SK-N-SH (cell line): ENCODE data around the gene C10orf67. TPM values are rescaled to one million over a fixed set of nuclear protein-coding genes. Genes with fewer than 3 reads are reported as not detected.

Experiments used
- CTCF ChIA-PET: fragments of 300-600, 350-600 bp; formaldehyde crosslinking; extraction: SDS; loops from one replicate; lab custom pipeline; 2021; lab: Yijun Ruan, JAX
- POLR2A ChIA-PET: fragments of 350-600 bp; sonication (Branson Sonifier 250); formaldehyde crosslinking; extraction: SDS; loops from one replicate; lab custom pipeline; 2020; ENCODE audit warnings: antibody characterized with exemption, inconsistent platforms; lab: Yijun Ruan, JAX
- DNase-seq: peaks from one replicate; pipeline ENCODE4 v3.0.0; 2012
- H2AFZ ChIP-seq: fragments of 200-600 bp; sonication (generic); 2 replicates; pipeline ENCODE4 v1.8.1; 2016; ENCODE audit warnings: antibody characterized with exemption, mild to moderate bottlenecking, low read depth
- H3F3A ChIP-seq: fragments of 200-600 bp; sonication (generic); replicated peaks from 2 replicates; pipeline ENCODE3; 2016; ENCODE audit warnings: antibody characterized with exemption, mild to moderate bottlenecking; ENCODE audit not compliant: insufficient read depth
- H3K27ac ChIP-seq, 2 experiments: fragments of 200-500 bp in 1 of 2; fragments of 200-600 bp in 1 of 2; sonication (Bioruptor generic) in 1 of 2; sonication (generic), shearing (Covaris generic) in 1 of 2; 2 replicates each; pipeline versions ENCODE4 v1.5.1 to v1.6.1; 2014 to 2016; ENCODE audit warnings: low read depth in 2 of 2, inconsistent platforms in 1 of 2, low read length in 1 of 2, mild to moderate bottlenecking in 1 of 2, mixed read lengths in 1 of 2
- H3K27me3 ChIP-seq: fragments of 200-600 bp; sonication (generic), shearing (Covaris generic); 2 replicates; pipeline ENCODE4 v1.6.1; 2016; ENCODE audit warnings: mixed run types; ENCODE audit not compliant: insufficient read depth
- H3K36me3 ChIP-seq, 2 experiments: fragments of 200-500 bp in 1 of 2; fragments of 200-600 bp in 1 of 2; sonication (Bioruptor generic) in 1 of 2; sonication (generic) in 1 of 2; replicated peaks in 1 of 2; 2 replicates each; pipeline versions ENCODE3 to v1.5.1; 2014 to 2016; ENCODE audit warnings: low read length in 1 of 2, mild to moderate bottlenecking in 1 of 2; ENCODE audit not compliant: insufficient read depth in 2 of 2, control insufficient read depth in 1 of 2
- H3K4me1 ChIP-seq, 2 experiments: fragments of 200-500 bp in 1 of 2; fragments of 200-600 bp in 1 of 2; sonication (Bioruptor generic) in 1 of 2; sonication (generic), shearing (Covaris generic) in 1 of 2; 2 replicates each; pipeline versions ENCODE4 v1.5.1 to v1.6.1; 2014 to 2016; ENCODE audit warnings: low read depth in 1 of 2, low read length in 1 of 2, mixed run types in 1 of 2; ENCODE audit not compliant: insufficient read depth in 2 of 2, control insufficient read depth in 1 of 2
- H3K4me2 ChIP-seq: fragments of 200-600 bp; sonication (generic), shearing (Covaris generic); 2 replicates; pipeline ENCODE4 v1.6.1; 2017; ENCODE audit warnings: mixed run types
- H3K4me3 ChIP-seq, 2 experiments: fragments of 200-500 bp in 1 of 2; fragments of 200-600 bp in 1 of 2; sonication (Bioruptor generic) in 1 of 2; sonication (generic), shearing (Covaris generic) in 1 of 2; 2 replicates each; pipeline versions ENCODE4 v1.5.1 to v1.8.1; 2014 to 2016; ENCODE audit warnings: low read depth in 2 of 2, inconsistent platforms in 1 of 2, low read length in 1 of 2, mild to moderate bottlenecking in 1 of 2, mixed read lengths in 1 of 2, moderate library complexity in 1 of 2
- H3K79me2 ChIP-seq: fragments of 200-600 bp; sonication (generic); 2 replicates; pipeline ENCODE4 v1.8.1; 2017; ENCODE audit warnings: mild to moderate bottlenecking; ENCODE audit not compliant: insufficient read depth
- H3K9ac ChIP-seq: fragments of 200-600 bp; sonication (generic); 2 replicates; pipeline ENCODE4 v1.6.1; 2017; ENCODE audit warnings: mixed run types
- H3K9me2 ChIP-seq: fragments of 200-600 bp; sonication (generic); 2 replicates; pipeline ENCODE4 v1.6.1; 2017; ENCODE audit warnings: mixed run types
- H3K9me3 ChIP-seq: fragments of 200-600 bp; sonication (generic); 2 replicates; pipeline ENCODE4 v1.6.1; 2017; ENCODE audit warnings: mixed run types, mild to moderate bottlenecking, moderate library complexity
- H4K20me1 ChIP-seq: fragments of 200-600 bp; sonication (generic); 2 replicates; pipeline ENCODE4 v1.6.1; 2017; ENCODE audit warnings: mild to moderate bottlenecking, mixed run types; ENCODE audit not compliant: insufficient read depth
- CHD2 ChIP-seq: fragments of 150-350 bp; IDR thresholded peaks from 2 replicates; pipeline ENCODE4 v1.6.1; 2018; ENCODE audit warnings: low read length; ENCODE audit not compliant: partially characterized antibody
- IRF3 ChIP-seq: fragments of 150-350 bp; IDR thresholded peaks from 2 replicates; pipeline ENCODE4 v1.6.1; 2016; ENCODE audit warnings: mild to moderate bottlenecking, low read depth, low read length
- MAX ChIP-seq: IDR thresholded peaks from 2 replicates; pipeline ENCODE4 v1.4.0; 2012; ENCODE audit warnings: low read depth
- USF1 ChIP-seq: IDR thresholded peaks from 2 replicates; pipeline ENCODE4 v1.4.0; 2012; ENCODE audit warnings: low read depth, borderline replicate concordance
- YY1 ChIP-seq: IDR thresholded peaks from 2 replicates; pipeline ENCODE4 v1.4.0; 2012; ENCODE audit warnings: low read depth, mild to moderate bottlenecking
- WGBS: methylation state at CpG from one replicate; pipeline ENCODE4 v1.1.6; 2017; ENCODE audit warnings: low lambda C conversion rate; 5-methylcytosine and 5-hydroxymethylcytosine counted together
- polyA plus RNA-seq, 3 experiments: library from polyadenylated mRNA; depleted of rRNA; stranded (reverse); fragments of >200 nt; gene quantifications; 2 replicates each; pipeline ENCODE4 v1.2.3, GENCODE V29; 2012

C10orf67 gene
- polyA plus RNA-seq, 1 of the 3 experiments (the other 2 are of a cell fraction): 0.97 TPM

- no peaks in the 10 kb centered on the region for H3K9me3 ChIP-seq
- no peaks in the 10 kb centered on the region for H3K36me3 ChIP-seq
- CTCF ChIA-PET: interaction anchor here (0.6 to 1.0 kb wide), 2 partner anchors 35 to 38 kb away, joined by 3 read pairs; no protein-coding TSS in a partner anchor
- no peak overlapping the region for H3K27ac ChIP-seq
- no peaks in the 10 kb centered on the region; a peak in 1 of 4 replicates for H3K4me1 ChIP-seq
- H3K9ac ChIP-seq: no peak overlapping the region
- WGBS: 9% methylated on average over 19 of the region's 19 CpGs
- no peak overlapping the region for H3K4me3 ChIP-seq
- POLR2A ChIA-PET: no interaction called here
- H3K9me2 ChIP-seq: no peaks in the 10 kb centered on the region
- H3F3A ChIP-seq: no peaks in the 10 kb centered on the region
- no peak for TF ChIP-seq IRF3
- TF ChIP-seq USF1: no peak
- no peak for TF ChIP-seq YY1
- H4K20me1 ChIP-seq: no peaks in the 10 kb centered on the region
- H2AFZ ChIP-seq: no peak overlapping the region
- H3K79me2 ChIP-seq: no peaks in the 10 kb centered on the region
- H3K4me2 ChIP-seq: no peak overlapping the region
- no peak for DNase-seq
- peaks cover 42% of the 10 kb centered on the region for H3K27me3 ChIP-seq
Observed at GRCh38 chr10:23193435-23194074, 151.0 kb downstream of the C10orf67 start.

- Histone ChIP-seq H4K20me1 (no peaks in the 10 kb centered on the region), H3F3A (no peaks in the 10 kb centered on the region), H3K4me1 (no peaks in the 10 kb centered on the region; a peak in 1 of 4 replicates), H3K27me3 (peaks cover 40% of the 10 kb centered on the region), H3K4me3 (no peak overlapping the region), H3K79me2 (no peaks in the 10 kb centered on the region), H3K9me2 (no peaks in the 10 kb centered on the region)
- peak; percentile 73 for DNase-seq
- 8% methylated on average over 6 of the region's 100 CpGs for WGBS
- TF ChIP-seq MAX (no peak), CHD2 (no peak)
- TF ChIP-seq, all 33 proteins: peak for 0
- Histone ChIP-seq H3K9ac (no peak overlapping the region), H3K4me2 (no peak overlapping the region), H3K9me3 (no peaks in the 10 kb centered on the region), H2AFZ (no peak overlapping the region), H3K27ac (no peak overlapping the region), H3K36me3 (no peaks in the 10 kb centered on the region)
- ChIA-PET CTCF (interaction anchor here (0.6 to 1.6 kb wide), 2 partner anchors 34 to 38 kb away, joined by 3 to 11 read pairs; no protein-coding TSS in a partner anchor), POLR2A (no interaction called here)
Observed at GRCh38 chr10:23192712-23193434, 151.7 kb downstream of the C10orf67 start.
